Progenitor cell of endocrine pancreas (in vitro differentiated cells): Measurements from ENCODE around the gene ZNG1B. TPM values are rescaled to one million over a fixed set of nuclear protein-coding genes. Genes with fewer than 3 reads are reported as not detected.
A peak's percentile ranks its signal among the peaks of the same experiment; 100 is the strongest.
"Not testable (repeated sequence)": the region's sequence is repeated elsewhere in the genome, so short reads cannot be mapped to it uniquely, and the experiment has no call there.

Source experiments
- DNase-seq: peaks from one replicate; pipeline ENCODE4 v3.0.0; 2021; ENCODE audit warnings: low spot score; ENCODE audit not compliant: unreplicated experiment
- H3K27ac Mint-ChIP-seq: 2 replicates; pipeline ENCODE4 v1.8.0; 2021; ENCODE audit warnings: mild to moderate bottlenecking, moderate library complexity, mixed read lengths
- H3K27me3 Mint-ChIP-seq: 2 replicates; pipeline ENCODE4 v1.8.0; 2021; ENCODE audit warnings: mixed read lengths
- H3K36me3 Mint-ChIP-seq: 2 replicates; pipeline ENCODE4 v1.8.0; 2022; ENCODE audit warnings: mixed read lengths; ENCODE audit not compliant: insufficient read depth
- H3K4me1 Mint-ChIP-seq: 2 replicates; pipeline ENCODE4 v1.8.0; 2021; ENCODE audit warnings: low read depth, mixed read lengths
- H3K4me3 Mint-ChIP-seq: 2 replicates; pipeline ENCODE4 v1.8.0; 2021; ENCODE audit warnings: low read depth, mild to moderate bottlenecking, moderate library complexity, mixed read lengths
- H3K9me3 Mint-ChIP-seq: 2 replicates; pipeline ENCODE4 v1.8.0; 2021; ENCODE audit warnings: low read depth, mixed read lengths
- CTCF ChIP-seq: fragments of 200-600 bp; sonication (generic); IDR thresholded peaks from one replicate; pipeline ENCODE4 v1.5.0; 2021; ENCODE audit warnings: antibody characterized with exemption, mild to moderate bottlenecking; ENCODE audit not compliant: unreplicated experiment
- total RNA-seq: library from RNA; stranded (reverse); gene quantifications from 2 replicates; pipeline ENCODE4 v1.2.1, GENCODE V29; 2021

Gene ZNG1B
- total RNA-seq, 1 donor from 2014 or later = 57.8 TPM

- not testable (repeated sequence) for H3K9me3 Mint-ChIP-seq, H3K4me3 Mint-ChIP-seq, H3K4me1 Mint-ChIP-seq, H3K27ac Mint-ChIP-seq, DNase-seq, H3K36me3 Mint-ChIP-seq
- peaks cover 21% of the 10 kb centered on the region for H3K27me3 Mint-ChIP-seq
Observed at GRCh38 chr2:113532991-113533390, 95.5 kb downstream of the ZNG1B start.

- H3K27me3 Mint-ChIP-seq = peaks cover 13% of the 10 kb centered on the region
- not testable (repeated sequence) for H3K27ac Mint-ChIP-seq, H3K9me3 Mint-ChIP-seq, H3K36me3 Mint-ChIP-seq, DNase-seq, H3K4me1 Mint-ChIP-seq, H3K4me3 Mint-ChIP-seq
Observed at GRCh38 chr2:113536573-113536972, 99.1 kb downstream of the ZNG1B start.

- not testable (repeated sequence) for H3K27ac Mint-ChIP-seq, DNase-seq, H3K4me1 Mint-ChIP-seq, H3K36me3 Mint-ChIP-seq, H3K9me3 Mint-ChIP-seq
- peak overlapping the region; percentile 74 for H3K4me3 Mint-ChIP-seq
- peaks cover 13% of the 10 kb centered on the region for H3K27me3 Mint-ChIP-seq
Observed at GRCh38 chr2:113540834-113541203, 103.3 kb downstream of the ZNG1B start.

GRCh38 chr2:113541204-113541975, 103.9 kb downstream of the ZNG1B start:
- H3K27ac Mint-ChIP-seq, H3K4me1 Mint-ChIP-seq, H3K36me3 Mint-ChIP-seq, H3K9me3 Mint-ChIP-seq: not testable (repeated sequence)
- Mint-ChIP-seq H3K27me3 (peaks cover 13% of the 10 kb centered on the region), H3K4me3 (peak overlapping the region; percentile 74)
- DNase-seq = peak; percentile 17

GRCh38 chr2:113541976-113542485, 104.5 kb downstream of the ZNG1B start:
- H3K9me3 Mint-ChIP-seq, H3K36me3 Mint-ChIP-seq, H3K27ac Mint-ChIP-seq, DNase-seq, H3K4me1 Mint-ChIP-seq: not testable (repeated sequence)
- peak; percentile 20 for TF ChIP-seq CTCF
- H3K27me3 Mint-ChIP-seq = peaks cover 13% of the 10 kb centered on the region
- H3K4me3 Mint-ChIP-seq = peak overlapping the region; percentile 73

GRCh38 chr2:113542529-113542928, 105.0 kb downstream of the ZNG1B start:
- H3K9me3 Mint-ChIP-seq, H3K36me3 Mint-ChIP-seq: not testable (repeated sequence)

More at GRCh38 chr2:113542529-113542928, 105.0 kb downstream of the ZNG1B start:
- H3K4me1 Mint-ChIP-seq, H3K27ac Mint-ChIP-seq, DNase-seq: not testable (repeated sequence)
- Mint-ChIP-seq H3K27me3 (peaks cover 13% of the 10 kb centered on the region), H3K4me3 (peak overlapping the region; percentile 73)

Other genes starting within 250 kb of the ZNG1B start
- gene PAX8, start 158.8 kb upstream of the ZNG1B start, total RNA-seq = 3.9 and 8.4 TPM in 2 replicates
- gene FOXD4L1, start 61.0 kb downstream of the ZNG1B start, total RNA-seq = 0.20 and 0.48 TPM in 2 replicates
- gene RABL2A, start 189.6 kb downstream of the ZNG1B start, total RNA-seq = 56.2 and 61.2 TPM in 2 replicates